Mesendoderm (in vitro differentiated cells): Measurements from ENCODE around the gene TEKTIP1.

Source experiments
- DNase-seq: peaks from one replicate; pipeline ENCODE4 v3.0.0; 2013
- H2AK5ac ChIP-seq: 2 replicates; pipeline ENCODE4 v1.6.1; 2013; ENCODE audit warnings: low read length, inconsistent platforms
- H2BK120ac ChIP-seq: 2 replicates; pipeline ENCODE4 v1.6.1; 2013; ENCODE audit warnings: low read depth, mild to moderate bottlenecking, low read length, moderate library complexity, mixed read lengths
- H2BK15ac ChIP-seq: replicated peaks from 2 replicates; pipeline ENCODE4 v1.6.1; 2013; ENCODE audit warnings: low read depth, mild to moderate bottlenecking, moderate library complexity
- H2BK5ac ChIP-seq: 2 replicates; pipeline ENCODE4 v1.6.1; 2013; ENCODE audit warnings: low read length, inconsistent platforms
- H3K18ac ChIP-seq: 2 replicates; pipeline ENCODE4 v1.6.1; 2013; ENCODE audit warnings: mild to moderate bottlenecking, low read length, mixed read lengths
- H3K23ac ChIP-seq: one replicate; pipeline ENCODE4 v1.6.1; 2013; ENCODE audit warnings: low read length
- H3K27ac ChIP-seq: 2 replicates; pipeline ENCODE4 v1.5.1; 2013; ENCODE audit warnings: low read depth, mild to moderate bottlenecking, inconsistent platforms, low read length, moderate library complexity
- H3K27me3 ChIP-seq: 2 replicates; pipeline ENCODE4 v1.6.1; 2013; ENCODE audit warnings: low read length, control low read depth, mild to moderate bottlenecking, inconsistent platforms; ENCODE audit not compliant: insufficient read depth, poor library complexity
- H3K36me3 ChIP-seq: 2 replicates; pipeline ENCODE4 v1.6.1; 2013; ENCODE audit warnings: low read length, inconsistent platforms; ENCODE audit not compliant: control insufficient read depth, insufficient read depth
- H3K4ac ChIP-seq: one replicate; pipeline ENCODE4 v1.6.1; 2013; ENCODE audit warnings: low read depth, mild to moderate bottlenecking, low read length, moderate library complexity
- H3K4me1 ChIP-seq: 2 replicates; pipeline ENCODE4 v1.6.1; 2013; ENCODE audit warnings: low read depth, low read length, inconsistent platforms; ENCODE audit not compliant: control insufficient read depth
- H3K4me2 ChIP-seq: 2 replicates; pipeline ENCODE4 v1.6.1; 2013; ENCODE audit warnings: low read length
- H3K4me3 ChIP-seq: 2 replicates; pipeline ENCODE4 v1.5.1; 2013; ENCODE audit warnings: mild to moderate bottlenecking, low read length
- H3K56ac ChIP-seq: one replicate; pipeline ENCODE4 v1.6.1; 2013; ENCODE audit warnings: low read length
- H3K79me1 ChIP-seq: 2 replicates; pipeline ENCODE4 v1.6.1; 2013; ENCODE audit warnings: low read length, inconsistent platforms
- H3K79me2 ChIP-seq: 2 replicates; pipeline ENCODE4 v1.6.1; 2013; ENCODE audit warnings: mild to moderate bottlenecking, low read length; ENCODE audit not compliant: control insufficient read depth, insufficient read depth
- H3K9ac ChIP-seq: 2 replicates; pipeline ENCODE4 v1.6.1; 2013; ENCODE audit warnings: low read length, inconsistent platforms
- H4K5ac ChIP-seq: one replicate; pipeline ENCODE4 v1.6.1; 2013; ENCODE audit warnings: low read length
- H4K8ac ChIP-seq: one replicate; pipeline ENCODE4 v1.6.1; 2013; ENCODE audit warnings: low read depth, mild to moderate bottlenecking, control low read depth, low read length, moderate library complexity
- WGBS: extraction: QIAGEN DNeasy Blood & Tissue Kit; methylation state at CpG from one replicate; pipeline ENCODE4 v1.1.7; 2013; ENCODE audit warnings: low lambda C conversion rate, missing lambda C conversion rate; ENCODE audit not compliant: insufficient coverage; ENCODE audit errors: extremely low coverage; 5-methylcytosine and 5-hydroxymethylcytosine counted together

The TEKTIP1 gene

GRCh38 chr19:3510727-3511126, 28.2 kb upstream of the TEKTIP1 start:
- no peak overlapping the region for H3K18ac ChIP-seq
- H3K79me1 ChIP-seq: peaks cover 32% of the 10 kb centered on the region
- no peak overlapping the region for H4K5ac ChIP-seq
- peaks cover 50% of the 10 kb centered on the region for H3K79me2 ChIP-seq
- DNase-seq: no peak
- no peak overlapping the region for H3K4me2 ChIP-seq
- H3K4ac ChIP-seq: no peak overlapping the region
- no peak overlapping the region for H3K4me3 ChIP-seq
- no peak overlapping the region for H2BK5ac ChIP-seq
- no peak overlapping the region for H2BK120ac ChIP-seq
- no CpG with 5 or more reads among the region's 22 CpGs for WGBS
- no peak overlapping the region for H4K8ac ChIP-seq
- no peak overlapping the region for H3K23ac ChIP-seq
- no peaks in the 10 kb centered on the region for H3K4me1 ChIP-seq
- H3K27me3 ChIP-seq: no peaks in the 10 kb centered on the region
- no peak overlapping the region for H3K27ac ChIP-seq
- H3K36me3 ChIP-seq: no peaks in the 10 kb centered on the region
- H2AK5ac ChIP-seq: no peak overlapping the region
- H3K9ac ChIP-seq: no peak overlapping the region
- no peak overlapping the region for H3K56ac ChIP-seq
- no peak overlapping the region for H2BK15ac ChIP-seq

- H3K27ac ChIP-seq: no peak overlapping the region
- H3K56ac ChIP-seq: no peak overlapping the region
- WGBS: no CpG with 5 or more reads among the region's 26 CpGs
These were observed 27.3 kb upstream of the TEKTIP1 start for GRCh38 chr19:3511506-3512251.

GRCh38 chr19:3512562-3513228, 26.3 kb upstream of the TEKTIP1 start:
- no peaks in the 10 kb centered on the region for H3K4me1 ChIP-seq
- no peak overlapping the region for H3K27ac ChIP-seq
- H3K9ac ChIP-seq: no peak overlapping the region
- no peaks in the 10 kb centered on the region for H3K27me3 ChIP-seq
- no peak overlapping the region for H2AK5ac ChIP-seq
- H3K23ac ChIP-seq: no peak overlapping the region
- peaks cover 52% of the 10 kb centered on the region for H3K79me2 ChIP-seq
- H4K5ac ChIP-seq: no peak overlapping the region
- no peak overlapping the region for H3K4me2 ChIP-seq
- no CpG with 5 or more reads among the region's 17 CpGs for WGBS
- H2BK15ac ChIP-seq: no peak overlapping the region
- H3K4ac ChIP-seq: no peak overlapping the region
- H2BK5ac ChIP-seq: no peak overlapping the region
- H3K79me1 ChIP-seq: peaks cover 37% of the 10 kb centered on the region
- no peak overlapping the region for H3K18ac ChIP-seq
- H3K56ac ChIP-seq: no peak overlapping the region
- no peaks in the 10 kb centered on the region for H3K36me3 ChIP-seq
- H2BK120ac ChIP-seq: no peak overlapping the region
- H3K4me3 ChIP-seq: no peak overlapping the region
- no peak overlapping the region for H4K8ac ChIP-seq
- no peak for DNase-seq

More at GRCh38 chr19:3511506-3512251, 27.3 kb upstream of the TEKTIP1 start:
- peaks cover 58% of the 10 kb centered on the region for H3K79me2 ChIP-seq
- no peak overlapping the region for H3K4me2 ChIP-seq
- H3K79me1 ChIP-seq: peaks cover 37% of the 10 kb centered on the region
- H3K27me3 ChIP-seq: no peaks in the 10 kb centered on the region
- no peak overlapping the region for H2BK5ac ChIP-seq
- no peak for DNase-seq
- no peak overlapping the region for H2BK120ac ChIP-seq
- no peak overlapping the region for H2BK15ac ChIP-seq
- H3K36me3 ChIP-seq: no peaks in the 10 kb centered on the region
- H3K4me3 ChIP-seq: no peak overlapping the region
- no peak overlapping the region for H2AK5ac ChIP-seq
- H4K5ac ChIP-seq: no peak overlapping the region
- no peaks in the 10 kb centered on the region for H3K4me1 ChIP-seq
- H3K9ac ChIP-seq: no peak overlapping the region
- no peak overlapping the region for H3K18ac ChIP-seq
- H3K23ac ChIP-seq: no peak overlapping the region
- H3K4ac ChIP-seq: no peak overlapping the region
- H4K8ac ChIP-seq: no peak overlapping the region

GRCh38 chr19:3513229-3514140, 25.5 kb upstream of the TEKTIP1 start:
- Histone ChIP-seq H2BK120ac (no peak overlapping the region), H3K79me2 (peaks cover 51% of the 10 kb centered on the region), H3K4ac (no peak overlapping the region), H2AK5ac (no peak overlapping the region), H3K9ac (no peak overlapping the region), H3K18ac (no peak overlapping the region), H3K27ac (no peak overlapping the region), H3K4me3 (no peak overlapping the region), H3K36me3 (no peaks in the 10 kb centered on the region), H4K8ac (no peak overlapping the region), H4K5ac (no peak overlapping the region), H3K79me1 (peaks cover 37% of the 10 kb centered on the region), H2BK15ac (no peak overlapping the region), H3K27me3 (no peaks in the 10 kb centered on the region), H3K23ac (no peak overlapping the region), H3K4me1 (no peaks in the 10 kb centered on the region), H2BK5ac (no peak overlapping the region), H3K56ac (no peak overlapping the region), H3K4me2 (no peak overlapping the region)
- no CpG with 5 or more reads among the region's 23 CpGs for WGBS
- no peak for DNase-seq

DNA sequence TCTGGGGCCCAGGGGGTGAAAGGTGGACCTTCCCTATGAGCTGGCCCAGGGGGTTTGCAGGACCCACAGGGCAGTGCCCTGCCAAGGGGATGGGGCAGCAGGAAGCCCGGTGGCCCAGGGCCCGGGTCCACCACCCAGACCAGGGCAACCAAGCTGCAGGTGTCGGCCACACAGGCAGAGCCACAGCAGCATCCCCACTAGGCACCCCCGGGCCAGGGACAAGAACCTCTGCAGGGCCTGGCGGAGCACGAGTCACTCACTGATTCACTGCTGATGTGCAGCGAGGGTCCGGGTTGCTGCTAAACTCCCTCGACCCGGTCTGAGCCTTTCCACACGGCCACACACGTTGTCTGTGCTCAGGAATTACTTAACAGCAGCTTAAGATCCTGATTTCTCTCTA, 24.0 kb upstream of the TEKTIP1 start:
- H3K36me3 ChIP-seq: no peaks in the 10 kb centered on the region
- no CpG with 5 or more reads among the region's 12 CpGs for WGBS
- no peak overlapping the region for H2AK5ac ChIP-seq
- no peak overlapping the region for H3K56ac ChIP-seq
- H3K18ac ChIP-seq: no peak overlapping the region
- H2BK5ac ChIP-seq: no peak overlapping the region
- no peak overlapping the region for H3K4me2 ChIP-seq
- no peak overlapping the region for H3K4me3 ChIP-seq
- H4K5ac ChIP-seq: no peak overlapping the region
- no peak overlapping the region for H3K27ac ChIP-seq
- H3K79me1 ChIP-seq: peaks cover 37% of the 10 kb centered on the region
- H2BK120ac ChIP-seq: no peak overlapping the region
- H3K27me3 ChIP-seq: no peaks in the 10 kb centered on the region
- H4K8ac ChIP-seq: no peak overlapping the region
- no peak overlapping the region for H3K9ac ChIP-seq
- no peak overlapping the region for H3K23ac ChIP-seq
- no peak for DNase-seq
- H3K4me1 ChIP-seq: no peaks in the 10 kb centered on the region
- peaks cover 45% of the 10 kb centered on the region for H3K79me2 ChIP-seq
- H2BK15ac ChIP-seq: no peak overlapping the region
- no peak overlapping the region for H3K4ac ChIP-seq
